IPS-15b (cell line): ENCODE measurements around the gene CCDC88C.

ENCODE experiments used
- H3K27me3 ChIP-seq: one replicate; pipeline ENCODE4 v1.6.1; 2013; ENCODE audit warnings: low read length; ENCODE audit not compliant: control insufficient read depth, insufficient read depth
- H3K36me3 ChIP-seq: one replicate; pipeline ENCODE4 v1.6.1; 2013; ENCODE audit warnings: low read length; ENCODE audit not compliant: control insufficient read depth, insufficient read depth
- H3K4me1 ChIP-seq: one replicate; pipeline ENCODE4 v1.6.1; 2013; ENCODE audit warnings: mild to moderate bottlenecking, low read length; ENCODE audit not compliant: control insufficient read depth, insufficient read depth
- H3K4me3 ChIP-seq: one replicate; pipeline ENCODE4 v1.5.1; 2013; ENCODE audit warnings: low read depth, low read length
- H3K9ac ChIP-seq: one replicate; pipeline ENCODE4 v1.6.1; 2013; ENCODE audit warnings: low read depth, mild to moderate bottlenecking, low read length
- H3K9me3 ChIP-seq: one replicate; pipeline ENCODE4 v1.6.1; 2013; ENCODE audit warnings: mild to moderate bottlenecking, low read length; ENCODE audit not compliant: control insufficient read depth, insufficient read depth

CCDC88C gene

GRCh38 chr14:91323671-91324605 is 93.7 kb downstream of the CCDC88C start:
- H3K9me3 ChIP-seq, result no peaks in the 10 kb centered on the region
- peaks cover 2% of the 10 kb centered on the region for H3K4me1 ChIP-seq
- H3K27me3 ChIP-seq, result no peaks in the 10 kb centered on the region
- peaks cover 10% of the 10 kb centered on the region for H3K36me3 ChIP-seq
- no peak overlapping the region for H3K9ac ChIP-seq
- no peak overlapping the region for H3K4me3 ChIP-seq

GRCh38 chr14:91323031-91323430 is 94.6 kb downstream of the CCDC88C start:
- H3K27me3 ChIP-seq, result no peaks in the 10 kb centered on the region
- peaks cover 2% of the 10 kb centered on the region for H3K4me1 ChIP-seq
- H3K9ac ChIP-seq, result no peak overlapping the region
- H3K36me3 ChIP-seq, result peaks cover 10% of the 10 kb centered on the region
- no peak overlapping the region for H3K4me3 ChIP-seq
- H3K9me3 ChIP-seq, result no peaks in the 10 kb centered on the region

GRCh38 chr14:91322623-91323022 is 95.0 kb downstream of the CCDC88C start:
- Histone ChIP-seq H3K4me3 (no peak overlapping the region), H3K27me3 (no peaks in the 10 kb centered on the region), H3K9ac (no peak overlapping the region), H3K9me3 (no peaks in the 10 kb centered on the region), H3K36me3 (peaks cover 10% of the 10 kb centered on the region), H3K4me1 (peaks cover 2% of the 10 kb centered on the region)

- Histone ChIP-seq H3K9me3 (no peaks in the 10 kb centered on the region), H3K4me1 (peaks cover 2% of the 10 kb centered on the region), H3K36me3 (peaks cover 20% of the 10 kb centered on the region), H3K27me3 (no peaks in the 10 kb centered on the region), H3K4me3 (no peak overlapping the region), H3K9ac (no peak overlapping the region)
Measured at GRCh38 chr14:91321131-91321530, 96.5 kb downstream of the CCDC88C start.

- H3K36me3 ChIP-seq, result peaks cover 26% of the 10 kb centered on the region
Measured at GRCh38 chr14:91320266-91320665, 97.4 kb downstream of the CCDC88C start.

GRCh38 chr14:91318911-91319310 is 98.7 kb downstream of the CCDC88C start:
- Histone ChIP-seq H3K36me3 (peaks cover 31% of the 10 kb centered on the region), H3K4me3 (no peak overlapping the region), H3K27me3 (no peaks in the 10 kb centered on the region), H3K9ac (no peak overlapping the region), H3K4me1 (peaks cover 2% of the 10 kb centered on the region), H3K9me3 (peaks cover 12% of the 10 kb centered on the region)

More at GRCh38 chr14:91320266-91320665, 97.4 kb downstream of the CCDC88C start:
- no peaks in the 10 kb centered on the region for H3K9me3 ChIP-seq
- no peak overlapping the region for H3K4me3 ChIP-seq
- H3K4me1 ChIP-seq, result peaks cover 2% of the 10 kb centered on the region
- H3K27me3 ChIP-seq, result no peaks in the 10 kb centered on the region
- H3K9ac ChIP-seq, result no peak overlapping the region

GRCh38 chr14:91317381-91318308 is 100.0 kb downstream of the CCDC88C start:
- Histone ChIP-seq H3K4me1 (no peaks in the 10 kb centered on the region), H3K36me3 (peaks cover 44% of the 10 kb centered on the region), H3K4me3 (no peak overlapping the region), H3K27me3 (no peaks in the 10 kb centered on the region), H3K9me3 (peaks cover 17% of the 10 kb centered on the region), H3K9ac (no peak overlapping the region)

GRCh38 chr14:91316761-91317160 is 100.9 kb downstream of the CCDC88C start:
- no peak overlapping the region for H3K9ac ChIP-seq
- peaks cover 17% of the 10 kb centered on the region for H3K9me3 ChIP-seq
- no peak overlapping the region for H3K4me3 ChIP-seq
- no peaks in the 10 kb centered on the region for H3K4me1 ChIP-seq
- peaks cover 44% of the 10 kb centered on the region for H3K36me3 ChIP-seq
- no peaks in the 10 kb centered on the region for H3K27me3 ChIP-seq

GRCh38 chr14:91315844-91316267 is 101.8 kb downstream of the CCDC88C start:
- Histone ChIP-seq H3K9me3 (peaks cover 17% of the 10 kb centered on the region), H3K4me1 (no peaks in the 10 kb centered on the region), H3K4me3 (no peak overlapping the region), H3K27me3 (no peaks in the 10 kb centered on the region), H3K9ac (no peak overlapping the region), H3K36me3 (peaks cover 45% of the 10 kb centered on the region)

GRCh38 chr14:91313852-91314251 is 103.8 kb downstream of the CCDC88C start:
- no peaks in the 10 kb centered on the region for H3K27me3 ChIP-seq
- H3K4me1 ChIP-seq, result no peaks in the 10 kb centered on the region
- peaks cover 54% of the 10 kb centered on the region for H3K36me3 ChIP-seq
- no peak overlapping the region for H3K4me3 ChIP-seq
- peaks cover 17% of the 10 kb centered on the region for H3K9me3 ChIP-seq
- H3K9ac ChIP-seq, result no peak overlapping the region

- H3K9me3 ChIP-seq, result peaks cover 17% of the 10 kb centered on the region
- H3K36me3 ChIP-seq, result peaks cover 54% of the 10 kb centered on the region
Measured at GRCh38 chr14:91313154-91313850, 104.3 kb downstream of the CCDC88C start.

More at GRCh38 chr14:91313154-91313850, 104.3 kb downstream of the CCDC88C start:
- H3K27me3 ChIP-seq, result no peaks in the 10 kb centered on the region
- no peak overlapping the region for H3K9ac ChIP-seq
- H3K4me3 ChIP-seq, result no peak overlapping the region
- no peaks in the 10 kb centered on the region for H3K4me1 ChIP-seq
